ENCODE measurements around the gene NBEAL1.

NBEAL1 gene

GRCh38 chr2:203052539-203052938 is 37.9 kb downstream of the NBEAL1 start (continued):
- TF ChIP-seq ZNF121 (tag by site-specific recombination; IDR thresholded peaks at IDR 0.05) (no peak), PRDM1 (tag by site-specific recombination; IDR thresholded peaks at IDR 0.05) (no peak), ZBTB1 (tag by site-specific recombination; IDR thresholded peaks at IDR 0.05) (no peak), ZNF18 (tag by site-specific recombination; IDR thresholded peaks at IDR 0.05) (no peak), ZNF654 (tag by site-specific recombination; IDR thresholded peaks at IDR 0.05; ENCODE audit: low read depth) (peak; percentile 7; the same call in 1 of the 2 replicates), ZNF837 (tag by site-specific recombination; IDR thresholded peaks at IDR 0.05) (no peak)
- TF ChIP-seq, protein P1, sequence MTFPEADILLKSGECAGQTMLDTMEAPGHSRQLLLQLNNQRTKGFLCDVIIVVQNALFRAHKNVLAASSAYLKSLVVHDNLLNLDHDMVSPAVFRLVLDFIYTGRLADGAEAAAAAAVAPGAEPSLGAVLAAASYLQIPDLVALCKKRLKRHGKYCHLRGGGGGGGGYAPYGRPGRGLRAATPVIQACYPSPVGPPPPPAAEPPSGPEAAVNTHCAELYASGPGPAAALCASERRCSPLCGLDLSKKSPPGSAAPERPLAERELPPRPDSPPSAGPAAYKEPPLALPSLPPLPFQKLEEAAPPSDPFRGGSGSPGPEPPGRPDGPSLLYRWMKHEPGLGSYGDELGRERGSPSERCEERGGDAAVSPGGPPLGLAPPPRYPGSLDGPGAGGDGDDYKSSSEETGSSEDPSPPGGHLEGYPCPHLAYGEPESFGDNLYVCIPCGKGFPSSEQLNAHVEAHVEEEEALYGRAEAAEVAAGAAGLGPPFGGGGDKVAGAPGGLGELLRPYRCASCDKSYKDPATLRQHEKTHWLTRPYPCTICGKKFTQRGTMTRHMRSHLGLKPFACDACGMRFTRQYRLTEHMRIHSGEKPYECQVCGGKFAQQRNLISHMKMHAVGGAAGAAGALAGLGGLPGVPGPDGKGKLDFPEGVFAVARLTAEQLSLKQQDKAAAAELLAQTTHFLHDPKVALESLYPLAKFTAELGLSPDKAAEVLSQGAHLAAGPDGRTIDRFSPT (tag by site-specific recombination; IDR thresholded peaks at IDR 0.05), result no peak

DNA sequence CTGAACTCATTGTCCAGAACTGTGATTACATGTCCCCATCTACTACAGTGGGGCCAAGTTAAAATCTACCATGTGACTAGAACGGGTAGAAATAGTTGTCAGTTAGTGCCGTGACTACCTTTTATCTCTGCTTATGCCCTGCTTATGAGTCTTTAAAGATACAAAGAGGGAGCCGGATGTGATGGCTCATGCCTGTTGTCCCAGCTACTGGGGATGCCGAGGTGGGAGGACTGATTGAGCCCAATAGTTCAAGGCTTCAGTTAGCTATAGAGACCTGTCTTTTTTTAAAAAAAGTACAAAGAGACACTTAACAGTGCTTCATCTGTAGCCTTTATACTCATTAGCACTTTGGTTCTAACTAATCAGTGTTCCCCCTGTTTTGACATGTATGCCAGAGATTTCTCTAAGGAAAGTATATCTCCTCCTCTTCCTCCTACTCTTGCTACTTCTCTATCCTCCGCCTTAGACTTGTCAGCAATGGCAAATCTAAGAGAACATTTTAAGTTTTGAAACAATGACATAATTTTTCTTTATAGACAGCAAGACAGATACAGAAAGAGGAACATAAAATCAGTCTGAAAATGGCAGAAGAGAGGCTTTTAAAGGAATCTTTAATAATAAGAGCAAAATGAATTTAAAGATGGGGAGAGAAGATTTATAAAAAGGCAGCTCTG is 45.0 kb downstream of the NBEAL1 start:
- POLR2A ChIA-PET, result no interaction called here
- H3K36me3 ChIP-seq (ENCODE audit: control insufficient read depth in 2 of 2, insufficient read depth in 1 of 2, low read length in 2 of 2), result peaks cover 3 to 32% of the 10 kb centered on the region in 2 experiments; a peak in 2 of 3 replicates

More for the DNA sequence above, 45.0 kb downstream of the NBEAL1 start:
- CTCF ChIA-PET, result no interaction called here
- Histone ChIP-seq H3K4me3 (ENCODE audit: low read depth, low read length) (no peak overlapping the region), H3K9me3 (ENCODE audit: control insufficient read depth, insufficient read depth, low read depth, low read length) (no peaks in the 10 kb centered on the region), H3K4me1 (ENCODE audit: control insufficient read depth, insufficient read depth, low read length) (no peaks in the 10 kb centered on the region), H3K27ac (ENCODE audit: extremely low read depth, low read depth, low read length) (no peak overlapping the region)
- no peak for TF ChIP-seq ZNF501 (tag by site-specific recombination; IDR thresholded peaks at IDR 0.05)
- TF ChIP-seq ZNF23 (tag by site-specific recombination; IDR thresholded peaks at IDR 0.05; ENCODE audit: borderline replicate concordance), result no peak
- no peak for TF ChIP-seq ZIC2 (tag by site-specific recombination; IDR thresholded peaks at IDR 0.05)
- no peak for TF ChIP-seq ZNF132 (tag by site-specific recombination; IDR thresholded peaks at IDR 0.05; ENCODE audit: borderline replicate concordance)
- TF ChIP-seq ZNF239 (tag by site-specific recombination; IDR thresholded peaks at IDR 0.05), result no peak
- TF ChIP-seq, protein P2, sequence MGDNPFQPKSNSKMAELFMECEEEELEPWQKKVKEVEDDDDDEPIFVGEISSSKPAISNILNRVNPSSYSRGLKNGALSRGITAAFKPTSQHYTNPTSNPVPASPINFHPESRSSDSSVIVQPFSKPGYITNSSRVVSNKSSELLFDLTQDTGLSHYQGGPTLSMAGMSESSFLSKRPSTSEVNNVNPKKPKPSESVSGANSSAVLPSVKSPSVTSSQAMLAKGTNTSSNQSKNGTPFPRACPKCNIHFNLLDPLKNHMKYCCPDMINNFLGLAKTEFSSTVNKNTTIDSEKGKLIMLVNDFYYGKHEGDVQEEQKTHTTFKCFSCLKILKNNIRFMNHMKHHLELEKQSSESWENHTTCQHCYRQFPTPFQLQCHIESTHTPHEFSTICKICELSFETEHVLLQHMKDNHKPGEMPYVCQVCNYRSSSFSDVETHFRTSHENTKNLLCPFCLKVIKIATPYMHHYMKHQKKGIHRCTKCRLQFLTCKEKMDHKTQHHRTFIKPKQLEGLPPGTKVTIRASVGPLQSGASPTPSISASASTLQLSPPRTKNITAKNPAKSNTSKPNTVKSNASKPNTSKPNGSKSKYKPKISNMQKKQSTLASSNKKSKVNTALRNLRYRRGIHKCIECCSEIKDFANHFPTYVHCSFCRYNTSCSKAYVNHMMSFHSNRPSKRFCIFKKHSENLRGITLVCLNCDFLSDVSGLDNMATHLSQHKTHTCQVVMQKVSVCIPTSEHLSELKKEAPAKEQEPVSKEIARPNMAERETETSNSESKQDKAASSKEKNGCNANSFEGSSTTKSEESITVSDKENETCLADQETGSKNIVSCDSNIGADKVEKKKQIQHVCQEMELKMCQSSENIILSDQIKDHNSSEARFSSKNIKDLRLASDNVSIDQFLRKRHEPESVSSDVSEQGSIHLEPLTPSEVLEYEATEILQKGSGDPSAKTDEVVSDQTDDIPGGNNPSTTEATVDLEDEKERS (tag by site-specific recombination; IDR thresholded peaks at IDR 0.05), result no peak
- TF ChIP-seq ZNF521 (tag by site-specific recombination; IDR thresholded peaks at IDR 0.05), result no peak
- no peak for TF ChIP-seq ZNF140 (tag by site-specific recombination; IDR thresholded peaks at IDR 0.05)
- no peak for TF ChIP-seq KLF8 (tag by site-specific recombination; IDR thresholded peaks at IDR 0.05)
- TF ChIP-seq ZNF391 (tag by site-specific recombination; IDR thresholded peaks at IDR 0.05; ENCODE audit: borderline replicate concordance, low read depth), result no peak
- no peak for TF ChIP-seq ZBTB7A (tag by site-specific recombination; IDR thresholded peaks at IDR 0.05; ENCODE audit: low read depth)
- no peak for TF ChIP-seq ZNF214 (tag by site-specific recombination; IDR thresholded peaks at IDR 0.05; ENCODE audit: borderline replicate concordance)
- TF ChIP-seq ZNF776 (tag by site-specific recombination; IDR thresholded peaks at IDR 0.05; ENCODE audit: borderline replicate concordance), result no peak
- TF ChIP-seq KLF7 (tag by site-specific recombination; IDR thresholded peaks at IDR 0.05; ENCODE audit: borderline replicate concordance), result no peak
- no peak for TF ChIP-seq ZNF561 (tag by site-specific recombination; IDR thresholded peaks at IDR 0.05; ENCODE audit: borderline replicate concordance)
- TF ChIP-seq ZNF398 (tag by site-specific recombination; IDR thresholded peaks at IDR 0.05), result no peak
- no peak for TF ChIP-seq HOXA7 (CRISPR knock-in tag; IDR thresholded peaks at IDR 0.05; ENCODE audit: borderline replicate concordance)
